Mesenchymal stem cell (in vitro differentiated cells and primary cell): ENCODE data around the gene RLN1. TPM values are rescaled to one million over a fixed set of nuclear protein-coding genes. Genes with fewer than 3 reads are reported as not detected.
"Not testable (repeated sequence)": the region's sequence is repeated elsewhere in the genome, so short reads cannot be mapped to it uniquely, and the experiment has no call there.

Source experiments
- DNase-seq: peaks from one replicate; pipeline ENCODE4 v3.0.0-alpha.2; 2013
- H2AFZ ChIP-seq: one replicate; pipeline ENCODE4 v1.6.1; 2013; ENCODE audit warnings: low read depth, mild to moderate bottlenecking, control low read depth, inconsistent platforms, low read length, moderate library complexity
- H2AK5ac ChIP-seq: 2 replicates; pipeline ENCODE4 v1.6.1; 2013; ENCODE audit warnings: low read length, moderate library complexity, mild to moderate bottlenecking, inconsistent platforms; ENCODE audit not compliant: severe bottlenecking
- H2BK120ac ChIP-seq: one replicate; pipeline ENCODE4 v1.6.1; 2013; ENCODE audit warnings: low read depth, mild to moderate bottlenecking, inconsistent platforms, low read length, moderate library complexity
- H2BK12ac ChIP-seq, 2 experiments: one replicate each; pipeline ENCODE4 v1.6.1; 2013; ENCODE audit warnings: inconsistent platforms in 2 of 2, low read length in 2 of 2, mild to moderate bottlenecking in 2 of 2, moderate library complexity in 2 of 2, control low read depth in 1 of 2
- H2BK15ac ChIP-seq: one replicate; pipeline ENCODE4 v1.6.1; 2013; ENCODE audit warnings: mild to moderate bottlenecking, low read depth, inconsistent platforms; ENCODE audit not compliant: poor library complexity, severe bottlenecking
- H2BK5ac ChIP-seq: 2 replicates; pipeline ENCODE4 v1.6.1; 2013; ENCODE audit warnings: low read depth, mild to moderate bottlenecking, low read length, control low read depth, inconsistent platforms; ENCODE audit not compliant: poor library complexity, severe bottlenecking
- H3K14ac ChIP-seq, 2 experiments: one replicate each; pipeline ENCODE4 v1.6.1; 2013; ENCODE audit warnings: inconsistent platforms in 2 of 2, low read length in 2 of 2, control low read depth in 1 of 2, mild to moderate bottlenecking in 1 of 2, moderate library complexity in 1 of 2
- H3K18ac ChIP-seq, 2 experiments: one replicate each; pipeline ENCODE4 v1.6.1; 2013; ENCODE audit warnings: inconsistent platforms in 2 of 2, low read length in 2 of 2, control low read depth in 1 of 2, low read depth in 1 of 2, mild to moderate bottlenecking in 1 of 2
- H3K23ac ChIP-seq, 2 experiments: one replicate each; pipeline ENCODE4 v1.6.1; 2013; ENCODE audit warnings: inconsistent platforms in 2 of 2, low read length in 2 of 2, mild to moderate bottlenecking in 2 of 2, moderate library complexity in 2 of 2, control low read depth in 1 of 2
- H3K27ac ChIP-seq: 2 replicates; pipeline ENCODE4 v1.5.1; 2013; ENCODE audit warnings: mild to moderate bottlenecking, moderate library complexity, low read length, control low read depth, inconsistent platforms; ENCODE audit not compliant: poor library complexity, severe bottlenecking
- H3K27me3 ChIP-seq, 2 experiments: 2 replicates each; pipeline versions ENCODE4 v1.6.1 to v1.7.0; 2013; ENCODE audit warnings: low read length in 2 of 2, mild to moderate bottlenecking in 2 of 2, moderate library complexity in 2 of 2, control low read depth in 1 of 2, inconsistent platforms in 1 of 2; ENCODE audit not compliant: control insufficient read depth in 1 of 2, insufficient read depth in 1 of 2
- H3K36me3 ChIP-seq, 2 experiments: 2 replicates each; pipeline versions ENCODE4 v1.6.1 to v1.7.0; 2013; ENCODE audit warnings: low read length in 2 of 2, control low read depth in 1 of 2, inconsistent platforms in 1 of 2, low read depth in 1 of 2, mild to moderate bottlenecking in 1 of 2; ENCODE audit not compliant: insufficient read depth in 2 of 2, control insufficient read depth in 1 of 2
- H3K4ac ChIP-seq, 2 experiments: one replicate each; pipeline ENCODE4 v1.6.1; 2013; ENCODE audit warnings: inconsistent platforms in 2 of 2, low read length in 2 of 2, mild to moderate bottlenecking in 2 of 2, moderate library complexity in 2 of 2, control low read depth in 1 of 2, low read depth in 1 of 2
- H3K4me1 ChIP-seq: 2 replicates; pipeline ENCODE4 v1.6.1; 2013; ENCODE audit warnings: low read depth, low read length, control low read depth; ENCODE audit not compliant: control insufficient read depth, insufficient read depth
- H3K4me2 ChIP-seq: 2 replicates; pipeline ENCODE4 v1.6.1; 2013; ENCODE audit warnings: low read length, mild to moderate bottlenecking, inconsistent platforms; ENCODE audit not compliant: poor library complexity, severe bottlenecking
- H3K4me3 ChIP-seq, 2 experiments: 2 replicates each; pipeline versions ENCODE4 v1.5.1 to v1.7.0; 2013; ENCODE audit warnings: low read length in 2 of 2, mild to moderate bottlenecking in 2 of 2, control low read depth in 1 of 2, low read depth in 1 of 2; ENCODE audit not compliant: insufficient read depth in 1 of 2
- H3K79me1 ChIP-seq: replicated peaks from 2 replicates; pipeline ENCODE4 v1.6.1; 2013; ENCODE audit warnings: mild to moderate bottlenecking, control low read depth, low read length, inconsistent platforms; ENCODE audit not compliant: poor library complexity, severe bottlenecking
- H3K9ac ChIP-seq: 2 replicates; pipeline ENCODE4 v1.7.0; 2013; ENCODE audit warnings: mild to moderate bottlenecking, low read length, moderate library complexity
- H3K9me3 ChIP-seq: 2 replicates; pipeline ENCODE4 v1.7.0; 2013; ENCODE audit warnings: mild to moderate bottlenecking, low read length; ENCODE audit not compliant: control insufficient read depth
- H4K8ac ChIP-seq: one replicate; pipeline ENCODE4 v1.6.1; 2013; ENCODE audit warnings: inconsistent platforms, mild to moderate bottlenecking, low read length, moderate library complexity
- H4K91ac ChIP-seq: one replicate; pipeline ENCODE4 v1.6.1; 2013; ENCODE audit warnings: mild to moderate bottlenecking, low read length, inconsistent platforms
- WGBS: methylation state at CpG from one replicate; pipeline ENCODE4 v1.1.7; 2013; ENCODE audit warnings: mixed read lengths; 5-methylcytosine and 5-hydroxymethylcytosine counted together
- polyA plus RNA-seq, 2 experiments: library from polyadenylated mRNA; stranded (reverse); fragments of 200-250 nt; gene quantifications; one replicate each; pipeline ENCODE4 v1.2.3, GENCODE V29; 2013

Gene RLN1
- polyA plus RNA-seq (2013, experiment 1 of 2), result 0.11 TPM
- polyA plus RNA-seq (2013, experiment 2 of 2), result not detected

- WGBS, result 12% methylated on average over 14 of the region's 50 CpGs
- not testable (repeated sequence) for DNase-seq
Observed at GRCh38 chr9:5338992-5339981, at the start of gene RLN1. Gene RLN1, minus strand, starts transcription at chr9:5339876. Its CDS starts 130 bp downstream, at chr9:5339746.

GRCh38 chr9:5389109-5389732, 49.5 kb upstream of the RLN1 start:
- H2BK120ac ChIP-seq, result no peak overlapping the region
- peak overlapping the region; percentile 4 for H3K27ac ChIP-seq
- DNase-seq, result peak; percentile 84
- H4K8ac ChIP-seq, result no peak overlapping the region
- H3K9me3 ChIP-seq, result no peaks in the 10 kb centered on the region
- no peak overlapping the region for H2BK5ac ChIP-seq
- no peaks in the 10 kb centered on the region for H3K27me3 ChIP-seq
- no peak overlapping the region for H2AK5ac ChIP-seq
- no peak overlapping the region for H4K91ac ChIP-seq
- no peaks in the 10 kb centered on the region for H3K79me1 ChIP-seq
- no peak overlapping the region for H3K23ac ChIP-seq
- H3K36me3 ChIP-seq, result no peaks in the 10 kb centered on the region
- no peak overlapping the region for H2BK12ac ChIP-seq
- WGBS, result 30% methylated on average over 3 of the region's 3 CpGs
- no peak overlapping the region for H3K4me3 ChIP-seq
- H3K4ac ChIP-seq, result no peak overlapping the region
- H3K4me2 ChIP-seq, result no peak overlapping the region
- H2BK15ac ChIP-seq, result no peak overlapping the region
- H3K18ac ChIP-seq, result peak overlapping the region in 1 of 2 experiments; percentile 9
- H3K9ac ChIP-seq, result no peak overlapping the region
- H3K14ac ChIP-seq, result no peak overlapping the region
- H3K4me1 ChIP-seq, result peaks cover 1% of the 10 kb centered on the region
- no peak overlapping the region for H2AFZ ChIP-seq

More at GRCh38 chr9:5338992-5339981, at the start of gene RLN1:
- H3K9ac ChIP-seq, H3K4me3 ChIP-seq, H3K23ac ChIP-seq, H2AK5ac ChIP-seq, H3K9me3 ChIP-seq, H3K36me3 ChIP-seq, H4K91ac ChIP-seq, H2BK120ac ChIP-seq, H3K27ac ChIP-seq, H3K4me2 ChIP-seq, H2BK5ac ChIP-seq, H3K18ac ChIP-seq, H3K4me1 ChIP-seq, H3K27me3 ChIP-seq, H3K14ac ChIP-seq, H3K4ac ChIP-seq, H2BK12ac ChIP-seq, H3K79me1 ChIP-seq, H2BK15ac ChIP-seq: not testable (repeated sequence)
- Histone ChIP-seq H2AFZ (peak within 1 kb of the TSS; percentile 61), H4K8ac (peak within 1 kb of the TSS; percentile 28)

- peak; percentile 37 for DNase-seq
- peaks cover 1% of the 10 kb centered on the region for H3K4me1 ChIP-seq
- H3K9me3 ChIP-seq, result no peaks in the 10 kb centered on the region
- no peak overlapping the region for H3K23ac ChIP-seq
- H3K79me1 ChIP-seq, result no peaks in the 10 kb centered on the region
- no peak overlapping the region for H3K4ac ChIP-seq
- peak overlapping the region; percentile 43 for H3K27ac ChIP-seq
- H2BK120ac ChIP-seq, result no peak overlapping the region
- H3K4me3 ChIP-seq, result no peak overlapping the region
- H2AK5ac ChIP-seq, result peak overlapping the region; percentile 63
- H3K4me2 ChIP-seq, result no peak overlapping the region
- H2BK12ac ChIP-seq, result no peak overlapping the region
- no peak overlapping the region for H4K8ac ChIP-seq
- peaks cover 0 to 3% of the 10 kb centered on the region in 2 experiments for H3K36me3 ChIP-seq
- H2BK5ac ChIP-seq, result no peak overlapping the region
- no peak overlapping the region for H3K14ac ChIP-seq
- H3K9ac ChIP-seq, result no peak overlapping the region
- H3K27me3 ChIP-seq, result no peaks in the 10 kb centered on the region
- H3K18ac ChIP-seq, result no peak overlapping the region
- H2BK15ac ChIP-seq, result no peak overlapping the region
- 86% methylated on average over 2 of the region's 5 CpGs for WGBS
- H2AFZ ChIP-seq, result no peak overlapping the region
- no peak overlapping the region for H4K91ac ChIP-seq
Observed at GRCh38 chr9:5388026-5388819, 48.5 kb upstream of the RLN1 start.
